A172 (cell line): ENCODE data around the gene GIMAP7. TPM values are rescaled to one million over a fixed set of nuclear protein-coding genes. Genes with fewer than 3 reads are reported as not detected.
"Not testable (repeated sequence)": the region's sequence is repeated elsewhere in the genome, so short reads cannot be mapped to it uniquely, and the experiment has no call there.

Experiments
- DNase-seq: peaks from one replicate; pipeline ENCODE4 v3.0.0-alpha.2; 2015; ENCODE audit warnings: low spot score
- total RNA-seq: library from RNA; depleted of rRNA; stranded (reverse); fragments of >200 nt; shearing (Covaris generic); gene quantifications from 2 replicates; pipeline ENCODE4 v1.2.3, GENCODE V29; 2014

Gene GIMAP7
- total RNA-seq, 1 experiment from 2014 or later: not detected

DNA sequence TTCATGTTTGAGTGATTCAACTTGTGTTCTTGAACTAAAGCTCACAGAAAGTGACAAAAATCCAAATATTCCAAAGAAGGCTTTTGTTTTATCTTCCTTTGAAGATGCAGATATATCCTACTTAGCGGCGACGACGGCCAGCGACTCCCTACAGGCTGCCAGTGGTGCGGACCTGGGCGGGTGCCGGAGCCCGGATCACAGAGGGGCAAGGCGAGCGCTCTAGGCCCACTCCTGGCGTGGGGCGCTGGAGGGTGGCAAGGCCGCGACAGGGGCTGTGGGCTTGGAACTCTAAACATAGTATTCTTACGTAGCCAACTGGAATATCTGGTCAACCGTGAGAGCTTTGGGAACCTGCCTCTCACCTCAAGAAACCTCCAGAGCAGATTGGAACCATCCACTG is 914 bp upstream of the GIMAP7 start:
- DNase-seq: no peak

DNA sequence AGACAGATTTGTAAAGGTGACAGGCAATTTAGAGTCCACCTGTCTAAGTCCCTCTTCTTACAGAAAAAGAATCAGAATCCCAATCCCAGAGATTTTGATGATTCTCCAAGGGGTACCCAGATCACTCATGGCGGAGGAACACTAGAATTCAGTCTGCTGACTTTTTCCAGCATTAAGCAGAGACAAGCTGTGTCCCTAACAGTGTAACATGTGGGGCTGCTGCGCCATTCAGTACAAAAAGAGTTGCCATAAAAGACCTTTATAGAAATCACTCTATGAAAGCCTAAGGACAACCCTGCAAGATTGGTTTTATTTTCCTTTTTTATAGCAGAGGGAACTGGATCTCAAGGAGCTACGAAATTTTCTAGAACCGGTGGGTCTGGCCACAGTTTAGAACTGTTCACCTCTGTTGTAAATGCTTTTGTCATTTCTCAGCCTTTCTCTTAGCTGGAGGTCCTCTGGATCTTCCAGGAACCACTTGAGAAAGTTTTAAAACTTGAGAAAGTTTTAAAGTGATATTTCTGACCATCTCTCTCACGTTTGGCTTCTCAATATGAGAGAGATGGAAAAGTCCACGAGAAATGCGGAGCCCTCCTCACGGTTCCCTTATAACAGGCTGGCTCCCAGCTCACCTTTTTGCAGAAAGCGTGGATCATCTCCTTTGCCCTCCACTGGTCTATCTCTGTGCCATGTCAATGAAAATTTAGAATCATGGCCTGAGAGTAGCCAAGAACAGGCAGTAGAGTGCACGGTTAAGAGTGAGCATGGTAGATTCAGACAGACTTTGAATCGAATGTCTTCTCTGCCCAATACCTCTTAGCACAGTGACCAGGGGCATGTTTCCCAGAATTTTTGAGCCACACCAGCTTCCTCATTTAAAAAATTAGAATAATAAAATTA is 826 bp downstream of the GIMAP7 start:
- no peak for DNase-seq

DNA sequence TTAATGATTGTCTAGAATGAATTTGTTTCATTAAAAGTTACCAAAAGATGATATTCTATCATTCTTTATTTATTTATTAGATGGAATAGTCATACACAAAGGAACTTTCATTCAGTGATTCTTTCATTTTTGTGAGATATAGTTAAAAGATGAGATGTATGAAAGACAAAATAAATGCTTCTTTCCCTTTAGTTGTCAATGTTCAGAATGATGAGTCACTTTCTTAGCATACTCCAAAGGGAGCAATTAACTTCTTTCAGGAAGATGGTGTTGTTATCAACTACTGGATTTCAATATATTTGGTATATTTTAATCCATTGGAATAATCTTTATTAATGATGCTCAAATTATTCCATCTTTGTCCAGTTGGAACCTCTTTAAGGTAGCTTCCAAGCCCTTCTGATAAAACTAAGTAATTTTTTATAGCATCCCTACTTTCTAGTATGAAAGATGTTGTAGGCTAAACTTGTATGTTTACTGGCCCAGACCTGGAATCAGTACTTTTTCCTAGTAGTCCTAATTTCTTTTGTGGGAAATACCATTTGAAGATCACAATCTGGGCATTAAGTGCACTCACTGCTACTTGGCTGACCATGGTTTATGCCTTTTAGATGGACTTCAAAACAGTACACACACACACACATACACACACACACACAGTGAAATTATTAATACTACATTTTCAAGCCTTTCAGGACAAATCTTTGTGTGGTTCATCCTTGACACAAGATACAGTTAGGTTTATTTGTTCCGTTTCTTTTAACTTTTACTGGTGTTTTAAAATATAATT is 2.5 kb downstream of the GIMAP7 start:
- DNase-seq: no peak

DNA sequence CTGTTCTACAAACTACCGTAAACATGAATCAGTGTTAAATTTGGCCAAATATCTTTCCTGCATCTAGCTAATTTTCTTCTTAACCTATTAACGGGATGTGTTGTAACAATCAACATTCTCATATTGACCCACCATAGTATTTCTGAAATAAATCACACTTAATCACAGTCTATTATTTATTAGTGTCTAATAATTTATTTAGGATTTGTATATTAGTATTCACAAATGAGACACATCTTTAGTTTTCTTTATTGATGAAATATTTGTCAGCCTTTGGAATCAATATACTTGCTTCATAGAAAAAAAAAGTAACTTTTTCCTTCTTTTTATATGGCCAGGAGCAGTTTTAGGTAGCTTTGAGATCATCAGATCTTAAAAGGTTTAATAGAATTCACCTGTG is 4.6 kb downstream of the GIMAP7 start:
- no peak for DNase-seq

DNA sequence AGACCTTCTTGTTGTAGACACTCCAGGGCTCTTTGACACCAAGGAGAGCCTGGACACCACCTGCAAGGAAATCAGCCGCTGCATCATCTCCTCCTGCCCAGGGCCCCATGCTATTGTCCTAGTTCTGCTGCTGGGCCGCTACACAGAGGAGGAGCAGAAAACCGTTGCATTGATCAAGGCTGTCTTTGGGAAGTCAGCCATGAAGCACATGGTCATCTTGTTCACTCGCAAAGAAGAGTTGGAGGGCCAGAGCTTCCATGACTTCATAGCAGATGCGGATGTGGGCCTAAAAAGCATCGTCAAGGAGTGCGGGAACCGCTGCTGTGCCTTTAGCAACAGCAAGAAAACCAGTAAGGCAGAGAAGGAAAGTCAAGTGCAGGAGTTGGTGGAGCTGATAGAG is 5.5 kb downstream of the GIMAP7 start:
- no peak for DNase-seq

DNA sequence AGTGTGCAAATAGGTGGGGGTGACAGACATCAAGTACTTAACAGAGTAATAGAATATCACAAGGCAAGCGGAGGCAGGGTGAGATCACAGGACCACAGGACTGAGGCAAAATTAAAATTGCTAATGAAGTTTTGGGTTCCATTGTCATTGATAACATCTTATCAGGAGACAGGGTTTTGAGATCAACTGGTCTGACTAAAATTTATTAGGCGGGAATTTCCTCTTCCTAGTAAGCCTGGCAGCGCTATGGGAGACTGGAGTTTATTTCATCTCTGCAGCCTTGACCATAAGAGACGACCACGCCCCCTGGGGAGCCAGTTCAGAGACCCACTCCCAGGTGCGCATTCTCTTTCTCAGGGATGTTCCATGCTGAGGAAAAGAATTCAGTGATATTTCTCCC is 8.3 kb downstream of the GIMAP7 start:
- not testable (repeated sequence) for DNase-seq

DNA sequence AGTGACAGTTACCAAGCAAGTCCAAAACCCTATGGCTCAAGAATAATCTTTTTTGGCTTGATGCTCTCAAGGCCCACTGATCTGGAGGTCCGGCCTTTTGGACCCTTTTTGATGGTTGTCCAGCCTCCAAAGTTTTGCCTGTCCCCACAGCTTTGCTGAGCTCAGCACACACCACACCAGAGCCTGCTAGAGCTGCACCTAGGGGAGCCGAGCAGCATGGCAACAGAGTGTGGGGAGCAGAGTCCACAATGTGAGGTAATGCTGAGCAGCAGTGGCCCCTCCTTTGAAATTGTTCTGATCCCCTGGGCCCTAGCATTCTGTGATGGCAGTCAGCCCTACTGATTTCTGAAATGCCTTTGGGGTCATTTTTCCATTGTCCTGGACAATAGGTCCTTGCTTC is 9.3 kb downstream of the GIMAP7 start:
- no peak for DNase-seq

DNA sequence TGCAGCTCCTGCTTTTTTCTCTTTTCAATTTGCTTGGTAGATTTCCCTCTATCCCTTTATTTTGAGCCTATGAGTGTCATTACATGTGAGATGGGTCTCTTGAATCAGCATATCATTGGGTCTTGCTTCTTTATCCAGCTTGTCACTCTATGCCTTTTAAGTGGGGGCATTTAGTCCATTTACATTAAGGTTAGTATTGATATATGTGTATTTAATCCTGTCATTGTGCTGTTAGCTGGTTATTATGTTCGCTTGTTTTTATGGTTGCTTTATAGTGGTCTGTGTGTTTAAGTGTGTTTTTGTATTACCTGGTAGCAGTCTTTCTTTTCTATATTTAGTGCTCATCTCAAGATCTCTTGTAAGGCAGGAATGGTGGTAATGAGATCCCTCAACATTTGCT is 17.0 kb downstream of the GIMAP7 start:
- no peak for DNase-seq

DNA sequence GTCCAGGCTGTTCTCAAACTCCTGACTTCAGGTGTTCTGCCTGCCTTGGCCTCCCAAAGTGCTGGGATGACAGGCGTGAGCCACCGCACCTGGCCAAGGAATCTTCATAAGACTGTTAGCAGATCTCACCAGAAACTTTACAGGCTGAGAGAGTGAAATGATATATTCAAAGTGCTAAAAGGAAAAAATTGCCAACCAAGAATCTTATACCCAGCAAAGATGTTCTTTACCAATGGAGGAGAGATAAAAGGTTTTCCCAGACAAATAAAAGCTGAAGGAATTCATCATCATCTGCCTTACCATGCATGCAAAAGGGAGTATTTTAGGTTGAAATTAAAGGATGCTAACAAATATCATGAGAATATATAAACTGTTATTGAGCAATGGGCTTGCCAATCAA is 23.6 kb downstream of the GIMAP7 start:
- DNase-seq: no peak

DNA sequence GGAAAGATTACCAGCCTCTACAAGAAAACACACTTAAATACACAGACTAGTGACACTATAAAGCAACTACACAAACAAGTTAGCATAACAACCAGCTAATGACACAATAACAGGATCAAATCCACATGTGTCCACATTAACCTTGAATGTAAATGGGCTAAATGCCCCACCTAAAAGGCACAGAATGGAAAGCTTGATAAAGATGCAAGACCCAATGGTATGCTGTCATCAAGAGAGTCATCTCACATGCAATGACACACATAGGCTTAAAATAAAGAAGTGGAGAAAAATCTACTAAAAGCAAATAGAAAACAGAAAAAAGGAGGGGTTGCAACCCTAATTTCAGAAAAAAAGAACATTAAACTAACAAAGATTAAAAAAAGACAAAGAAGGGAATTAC is 38.5 kb downstream of the GIMAP7 start:
- DNase-seq: no peak

DNA sequence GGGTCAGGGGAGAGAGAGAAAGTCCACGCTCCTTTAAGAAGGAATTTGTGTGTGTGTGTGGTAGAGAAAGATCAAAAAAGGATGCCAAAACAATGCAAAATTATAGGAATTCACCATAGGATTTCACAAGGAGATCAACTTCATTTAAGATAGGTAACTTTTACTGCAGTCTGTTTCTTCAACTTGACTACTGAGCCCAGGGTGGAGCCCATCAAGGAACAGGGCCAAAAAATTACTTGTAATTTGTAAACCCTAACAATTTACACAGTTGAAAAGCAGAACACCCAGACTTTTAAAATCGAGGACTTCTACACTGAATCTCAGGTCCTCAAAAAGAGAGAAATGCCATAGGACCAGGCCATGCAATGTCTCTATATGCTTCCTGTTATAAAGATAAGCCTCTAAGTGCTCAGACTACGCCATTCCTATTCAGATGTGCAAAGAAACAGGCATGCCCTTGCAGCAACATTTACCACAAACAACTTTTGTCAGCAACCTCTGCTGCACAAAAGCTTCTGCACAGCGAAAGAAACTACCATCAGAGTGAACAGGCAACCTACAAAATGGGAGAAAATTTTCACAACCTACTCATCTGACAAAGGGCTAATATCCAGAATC is 42.0 kb downstream of the GIMAP7 start:
- DNase-seq: no peak

DNA sequence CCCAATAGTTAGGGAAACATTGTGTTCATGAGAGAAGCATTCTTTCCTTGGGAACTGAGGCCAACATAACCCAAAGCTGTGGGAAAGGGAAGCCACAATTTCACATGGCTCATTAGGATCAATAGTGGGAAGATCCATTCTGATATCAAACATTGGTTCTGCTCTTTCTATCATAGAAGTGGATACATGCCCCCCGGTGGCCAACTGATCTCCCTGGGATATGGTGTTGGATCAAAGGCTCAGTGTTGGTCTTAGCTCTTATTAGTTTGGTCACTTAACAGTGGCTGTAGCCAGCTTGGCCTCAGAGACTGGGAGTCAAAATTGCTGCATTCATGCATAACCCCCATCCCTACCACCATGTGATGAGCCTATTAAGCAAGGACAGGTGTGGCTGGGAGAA is 45.8 kb downstream of the GIMAP7 start:
- no peak for DNase-seq

DNA sequence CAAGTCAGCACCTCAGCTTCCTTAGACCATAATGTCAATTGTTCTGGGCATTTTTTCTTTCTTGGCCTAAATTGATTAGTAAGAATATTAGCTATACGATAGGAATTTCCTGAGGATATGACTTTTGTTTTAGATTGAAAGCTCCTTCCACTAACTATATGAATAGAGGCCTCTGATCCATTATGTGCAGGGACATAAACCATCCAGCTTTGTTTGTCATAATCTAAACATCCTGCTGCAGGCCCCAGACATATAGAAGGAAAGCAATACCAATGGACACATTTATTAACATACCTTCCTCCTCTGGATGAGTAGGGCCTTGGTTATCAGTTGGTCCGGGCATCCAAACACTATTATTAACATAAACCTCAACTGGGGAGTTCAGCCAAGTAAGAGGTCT is 48.2 kb downstream of the GIMAP7 start:
- no peak for DNase-seq

DNA sequence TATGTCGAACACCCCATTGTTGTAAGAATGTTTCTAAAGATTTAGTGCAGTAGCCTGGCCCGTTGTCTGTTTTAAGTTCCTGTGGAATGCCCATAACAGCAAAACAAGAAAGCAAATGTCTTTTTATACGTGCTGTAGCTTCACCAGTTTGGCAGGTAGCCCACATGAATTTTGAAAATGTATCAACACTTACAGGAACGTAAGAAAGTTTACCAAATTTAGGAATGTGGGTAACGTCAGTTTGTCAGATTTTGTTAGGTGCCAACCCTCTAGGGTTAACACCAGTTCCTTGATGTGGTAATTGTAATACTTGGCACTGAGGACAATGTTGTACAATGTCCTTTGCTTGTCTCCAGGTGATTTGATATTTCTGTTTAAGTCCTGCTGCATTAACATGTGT is 49.3 kb downstream of the GIMAP7 start:
- no peak for DNase-seq

DNA sequence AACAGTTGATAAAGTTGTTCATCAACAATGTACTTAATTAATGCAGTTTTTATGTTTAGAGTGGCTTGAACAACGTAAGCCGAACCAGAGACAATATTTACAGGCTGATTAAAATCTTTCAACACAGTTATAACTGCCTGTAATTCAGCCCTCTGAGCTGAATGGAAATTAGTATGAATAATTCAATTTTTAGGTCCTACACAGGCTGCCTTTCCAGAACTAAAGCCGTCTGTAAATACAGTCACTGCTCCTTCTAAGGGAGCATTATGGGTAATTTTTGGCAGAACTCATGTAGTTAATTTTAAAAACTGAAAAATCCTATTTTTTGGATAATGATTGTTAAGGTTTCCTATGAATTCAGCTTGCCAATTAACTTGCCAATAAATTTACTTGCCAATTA is 49.9 kb downstream of the GIMAP7 start:
- DNase-seq: no peak

DNA sequence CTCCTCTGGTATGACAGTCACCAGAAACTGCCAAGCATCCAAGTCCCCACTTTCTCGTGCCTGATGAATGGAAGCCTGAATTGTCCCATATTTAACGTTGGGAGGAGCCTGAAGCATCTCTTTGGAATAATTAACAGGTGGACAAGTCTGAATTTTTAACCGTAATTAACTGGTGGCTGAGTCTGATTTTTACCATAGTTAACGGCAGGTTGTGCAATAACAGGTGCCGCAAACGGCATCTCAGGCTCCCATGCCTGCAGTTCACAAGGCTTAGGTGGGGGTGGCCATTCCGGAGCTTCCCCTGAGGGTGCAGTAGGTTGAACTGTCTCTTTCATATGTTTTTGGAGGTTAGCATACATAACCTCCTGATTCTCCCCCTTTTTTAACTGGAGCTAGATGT is 50.6 kb downstream of the GIMAP7 start:
- DNase-seq: no peak

DNA sequence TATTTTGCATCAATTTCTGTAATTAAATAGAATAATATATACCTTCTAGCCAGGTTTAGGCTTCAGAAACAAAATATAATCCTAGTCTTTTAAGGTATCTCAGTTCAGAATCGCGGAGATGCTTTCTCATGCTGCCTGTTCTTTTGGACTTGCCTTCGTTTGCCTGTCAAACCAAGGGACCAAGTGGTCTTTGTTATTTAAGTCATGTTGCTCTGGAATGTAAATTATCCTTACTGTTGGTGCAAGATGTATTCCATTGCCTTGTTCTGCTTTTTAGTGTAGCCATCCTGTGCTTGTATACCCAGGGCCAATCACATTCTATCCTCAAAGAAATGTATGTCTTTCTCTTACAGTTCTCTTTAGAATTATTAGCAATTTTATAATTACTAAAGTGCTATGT is 51.5 kb downstream of the GIMAP7 start:
- no peak for DNase-seq

DNA sequence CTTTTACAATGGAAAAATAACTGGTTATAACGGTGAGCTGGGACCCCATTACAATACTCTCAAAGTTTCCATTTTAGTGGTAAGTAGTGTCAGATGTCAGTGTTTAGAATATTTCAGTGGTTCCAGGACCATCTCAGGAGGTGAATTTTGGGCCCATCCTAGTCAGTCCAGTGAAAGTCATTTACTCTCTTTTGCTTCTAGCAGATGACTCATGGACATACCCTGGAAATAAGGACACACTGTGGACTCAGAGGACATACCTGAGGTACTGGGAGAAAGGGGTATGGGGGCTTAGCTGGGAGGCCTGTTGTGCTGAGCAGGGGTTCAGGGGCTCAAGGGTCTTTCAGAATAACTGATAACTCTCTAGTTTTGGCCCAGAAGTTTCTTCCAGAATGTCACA is 51.9 kb downstream of the GIMAP7 start:
- DNase-seq: no peak

DNA sequence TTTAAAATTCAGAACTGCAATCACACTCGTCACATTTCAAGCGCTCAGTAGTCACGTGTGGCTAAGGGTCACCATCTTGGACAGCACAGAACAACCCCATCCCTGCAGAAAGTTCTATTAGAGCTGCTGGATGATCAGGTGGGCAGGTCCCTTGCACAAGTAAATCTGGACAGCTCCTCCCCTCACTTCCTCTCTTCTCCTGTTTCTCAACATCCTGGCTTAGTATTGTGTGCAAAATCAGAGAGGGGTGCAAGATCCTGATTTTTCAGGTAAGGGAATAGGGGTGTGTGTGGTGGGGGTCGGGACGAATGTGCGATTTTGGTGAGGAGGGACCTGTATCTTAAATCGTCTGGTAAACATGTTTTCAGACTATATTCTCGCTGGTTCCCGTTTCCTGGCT is 52.5 kb downstream of the GIMAP7 start, which contains the start of gene GIMAP4:
GIMAP4 (plus strand) TSS at position 222 of the 400 bp plus-strand sequence. CDS start 2,512 bp downstream, outside the sequence.
- DNase-seq: no peak

DNA sequence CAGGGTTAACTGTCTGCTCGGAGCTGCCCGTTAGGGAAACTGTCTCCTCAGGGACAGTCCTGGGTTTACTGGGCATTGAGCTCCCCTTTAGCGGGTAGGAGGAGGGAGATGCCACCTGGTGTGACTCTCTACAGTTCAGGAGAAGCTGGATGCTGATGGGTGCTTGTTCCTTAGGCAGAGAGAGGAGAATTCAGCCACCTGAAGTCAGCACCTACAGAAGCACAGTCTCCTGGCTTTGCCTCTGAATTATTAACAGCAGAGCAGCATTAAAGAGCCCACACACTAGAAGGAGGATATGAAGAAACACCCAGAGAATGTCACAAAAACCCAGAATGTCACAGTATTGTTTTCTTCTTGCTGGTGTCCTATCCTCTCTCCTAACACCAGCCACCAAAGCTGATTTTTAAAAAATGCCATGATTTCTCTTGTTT is 53.2 kb downstream of the GIMAP7 start:
- no peak for DNase-seq

DNA sequence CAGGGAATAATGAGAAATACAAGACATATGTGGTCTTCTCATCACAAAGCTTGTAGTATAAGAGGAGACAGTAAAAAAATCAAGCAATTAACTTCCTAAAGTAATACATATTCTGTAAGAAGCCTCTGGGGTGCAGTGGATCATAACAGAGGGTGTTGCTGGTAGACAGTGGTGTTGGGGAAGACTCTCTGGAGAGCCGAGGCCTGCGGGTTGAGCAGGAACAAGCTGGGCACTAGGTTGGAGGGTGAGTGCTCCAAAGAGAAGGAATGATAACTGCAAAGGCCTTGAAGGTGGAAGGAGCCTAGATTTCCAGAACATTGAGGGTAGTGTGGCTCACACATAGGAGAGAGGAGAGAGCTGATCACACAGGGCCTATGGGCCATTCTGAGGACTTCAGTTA is 54.0 kb downstream of the GIMAP7 start:
- DNase-seq: no peak

DNA sequence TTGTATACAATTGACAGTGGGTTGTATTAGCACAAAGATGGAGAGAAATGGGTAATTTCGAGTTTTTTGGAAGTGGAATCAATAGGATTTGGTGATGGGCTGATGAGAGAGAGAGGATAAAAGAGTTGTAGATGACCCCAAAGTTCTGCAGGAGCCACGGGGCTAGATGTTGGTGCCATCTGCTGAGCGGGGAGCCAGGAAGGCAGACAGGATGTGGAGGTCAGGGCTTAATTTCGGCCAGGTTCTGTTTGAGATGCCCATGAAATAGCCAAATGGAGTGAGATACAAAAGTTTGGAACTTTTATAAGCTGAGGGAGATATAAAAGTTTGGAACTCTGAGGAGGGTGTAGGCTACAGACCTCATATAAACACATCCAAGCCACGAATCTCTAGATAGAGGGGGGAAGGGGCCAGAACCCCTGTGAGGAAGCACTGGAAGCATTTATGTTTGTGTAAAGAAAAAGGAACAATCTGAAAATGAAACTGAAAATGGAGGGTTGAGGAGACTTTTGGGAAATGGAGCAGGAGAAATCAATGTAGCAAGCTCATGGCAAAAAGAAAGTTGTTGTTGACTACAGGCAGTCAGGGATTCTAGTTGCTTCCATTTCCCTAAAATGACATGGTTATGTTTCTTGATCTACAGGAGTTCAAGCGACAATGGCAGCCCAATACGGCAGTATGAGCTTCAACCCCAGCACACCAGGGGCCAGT is 54.7 kb downstream of the GIMAP7 start:
- no peak for DNase-seq
